ENCODE data around the gene POTEM.
"Not testable (repeated sequence)": the region's sequence is repeated elsewhere in the genome, so short reads cannot be mapped to it uniquely, and the experiment has no call there.

The POTEM gene

DNA sequence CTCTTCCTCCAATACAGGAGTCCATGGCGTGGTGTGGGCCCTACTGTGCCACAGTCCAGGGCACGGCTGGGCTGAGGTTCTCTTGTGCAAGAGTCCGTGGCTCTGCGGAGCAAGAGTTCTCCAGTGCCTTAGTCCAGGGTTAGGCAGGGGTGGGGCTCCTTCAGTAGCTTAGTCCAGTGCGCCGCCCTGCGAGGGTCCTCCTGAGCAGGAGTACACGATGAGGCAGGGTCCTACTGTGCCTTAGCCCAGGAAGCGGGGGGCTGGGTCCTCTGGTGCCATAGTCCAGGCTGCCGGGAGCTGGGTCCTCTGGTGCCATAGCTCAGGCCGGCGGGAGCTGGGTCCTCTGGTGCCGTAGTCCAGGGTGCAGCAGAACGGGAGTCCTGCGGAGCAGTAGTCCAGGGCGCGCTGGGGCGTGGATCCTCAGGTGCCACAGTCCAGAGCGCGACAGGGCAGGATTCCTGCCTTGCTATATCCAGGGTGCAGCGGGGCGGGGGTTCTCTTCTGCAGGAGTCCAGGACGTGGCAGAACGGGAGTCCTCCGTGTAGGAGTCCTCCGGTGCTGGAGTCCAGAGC, 69.7 kb downstream of the POTEM start:
- DNase-seq (ENCODE audit: low read depth in 2 of 2), result not testable (repeated sequence)

DNA sequence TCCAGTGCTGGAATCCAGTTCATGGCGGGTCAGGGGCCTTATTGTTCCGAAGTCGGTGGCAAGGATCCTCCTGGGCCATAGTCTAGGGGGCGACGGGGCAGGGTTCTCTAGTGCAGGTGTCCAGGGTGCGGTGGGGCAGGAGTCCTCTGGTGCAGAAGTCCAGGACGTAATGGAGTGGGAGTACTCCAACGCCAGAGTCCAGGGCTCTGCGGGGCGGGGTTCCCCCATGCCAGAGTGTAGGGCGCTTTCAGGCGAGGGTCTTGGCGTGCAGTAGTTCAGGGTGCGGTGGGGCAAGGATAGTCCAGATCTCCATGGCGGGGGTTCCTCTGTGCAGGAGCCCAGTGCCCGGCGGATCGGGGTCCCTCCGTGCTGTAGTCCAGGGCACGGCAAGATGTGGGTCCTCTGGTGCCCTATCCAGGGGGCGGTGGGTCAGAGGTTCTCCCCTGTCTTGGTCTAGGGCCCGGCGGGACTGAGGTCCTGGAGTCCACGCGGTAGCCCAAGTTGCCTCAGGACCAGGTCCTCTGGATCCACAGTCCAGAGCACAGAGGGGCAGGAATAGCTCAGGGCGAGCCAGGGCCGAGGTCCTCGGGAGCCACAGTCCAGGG, 70.9 kb downstream of the POTEM start:
- not testable (repeated sequence) for DNase-seq (ENCODE audit: low read depth in 2 of 2)

DNA sequence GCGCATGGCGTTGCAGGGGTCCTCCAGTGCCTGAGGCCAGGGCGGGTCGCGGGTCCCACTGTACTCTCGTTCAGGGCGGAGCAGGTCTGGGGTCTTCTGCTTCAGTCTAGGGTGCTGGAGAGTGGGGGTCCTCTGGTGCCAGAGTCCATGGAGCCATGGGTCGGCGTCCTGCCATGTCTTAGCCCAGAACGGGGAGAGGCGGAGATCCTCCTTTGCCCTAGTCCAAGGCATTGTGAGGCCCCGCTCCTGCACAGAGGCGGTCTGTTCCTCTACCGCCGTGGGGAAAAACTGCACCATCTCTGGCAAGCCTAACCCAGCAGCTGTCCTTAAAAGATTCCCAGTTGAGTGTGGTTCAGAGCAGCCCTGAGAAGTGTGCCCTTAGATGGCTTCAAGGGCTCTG, 71.6 kb downstream of the POTEM start:
- not testable (repeated sequence) for DNase-seq (ENCODE audit: low read depth in 2 of 2)

DNA sequence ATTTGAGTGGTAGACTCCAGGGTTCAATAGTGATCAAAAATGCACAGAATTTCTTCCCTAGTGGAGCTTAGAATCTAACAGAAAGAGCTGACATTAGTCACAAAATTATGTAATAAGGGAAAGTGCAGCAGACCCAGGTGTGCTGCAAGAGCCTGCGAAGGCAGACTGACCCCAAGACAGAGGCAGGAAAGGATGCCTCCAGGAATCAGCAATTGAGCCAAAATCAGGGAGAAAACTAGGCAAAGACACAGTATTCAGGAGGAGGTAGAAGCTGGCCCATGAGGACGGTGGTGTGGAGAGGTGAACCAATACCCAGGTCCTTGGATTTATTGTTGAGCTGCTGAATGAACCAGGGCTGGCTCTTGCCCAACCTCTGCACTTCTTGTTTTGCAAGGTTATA, 76.2 kb downstream of the POTEM start:
- DNase-seq (ENCODE audit: low read depth in 2 of 2), result not testable (repeated sequence)

Measured in stimulated activated CD4-positive, alpha-beta T cell treated with anti-CD3 and anti-CD28 coated beads, Interleukin-4, amount 100 ng/mL, for 48 hours (primary cell).